Left cardiac atrium (tissue), 4 donors: ENCODE data around the gene KRT3. TPM values are rescaled to one million over a fixed set of nuclear protein-coding genes. Genes with fewer than 3 reads are reported as not detected.

Experiments used
- ATAC-seq, 2 donors: fragments of 200-7000 bp; cut with Tn5 transposase; one replicate each; pipeline ENCODE4 v1.9.1; 2020; ENCODE audit warnings: mild to moderate bottlenecking in 2 of 2, moderate library complexity in 2 of 2
- DNase-seq: peaks from one replicate; pipeline ENCODE4 v3.0.0-alpha.2; 2020
- intact Hi-C, 2 donors: fragments of 100-400 bp; cut with DNase I; formaldehyde crosslinking; loops; one replicate each; pipeline versions ENCODE4 v1.14.1 to v1.15.1; 2022 to 2023
- total RNA-seq, 2 donors: library from RNA; stranded (reverse); fragmentation: NEBNext Ultra II Directional; extraction: Animal tissue kit (Norgen Biotek cat#: 25700); gene quantifications; one replicate each; pipeline ENCODE4 v1.2.1, GENCODE V29; 2021
- donor health status: DM: no; HTN: yes; CAD: no.
- donor health status: DM: no; HTN: yes; CAD: no; lungs with severe emphysema.
- donor health status: DM: yes; HTN: yes; CAD: no.
- donor health status: Dilated cardiomyopathy.

Gene KRT3
- total RNA-seq, 2 donors from 2014 or later = not detected

DNA sequence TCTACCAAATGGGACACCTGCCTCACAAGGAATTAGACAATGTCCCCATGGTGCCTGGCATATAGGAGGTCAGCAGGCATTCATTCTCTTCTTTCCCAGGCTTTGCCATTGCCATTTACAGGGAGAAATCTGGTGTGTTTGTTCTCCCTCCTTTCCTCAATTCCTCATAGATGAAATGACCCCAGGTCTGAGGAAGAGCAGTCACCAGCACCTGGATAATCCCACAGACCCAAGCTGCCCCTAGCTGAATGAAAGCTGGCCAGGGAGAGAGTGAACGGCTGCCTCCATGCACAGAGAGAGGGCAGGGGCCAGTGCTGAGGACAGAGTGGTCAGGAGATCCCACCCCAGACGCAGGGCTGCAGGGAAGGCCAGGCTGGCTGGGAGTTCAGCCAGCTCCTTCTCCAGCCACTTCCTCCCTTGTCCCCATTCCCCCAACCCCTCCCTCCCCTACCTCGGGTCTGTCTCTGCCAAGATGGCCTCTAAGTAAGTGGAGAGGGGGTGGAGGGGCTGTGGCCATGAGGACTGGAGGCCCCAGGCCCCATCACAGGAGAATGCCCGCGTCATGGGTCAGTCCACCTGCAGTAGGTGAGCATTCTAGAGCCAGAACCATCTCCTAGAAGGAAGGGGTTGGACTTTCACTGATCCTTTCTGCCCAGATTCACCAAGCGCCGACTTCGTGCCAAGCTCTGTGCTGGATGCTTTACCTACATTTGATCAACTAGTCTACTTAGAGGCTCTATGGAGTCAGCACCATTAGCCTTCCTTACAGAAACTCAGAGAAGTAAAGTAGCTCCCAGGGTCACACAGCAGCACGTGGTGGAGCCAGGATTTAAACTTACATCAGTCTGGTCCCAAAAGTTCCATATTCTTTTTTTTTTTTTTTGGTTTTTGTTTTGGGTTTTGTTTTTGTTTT is 20.0 kb upstream of the KRT3 start:
- no peak for DNase-seq

DNA sequence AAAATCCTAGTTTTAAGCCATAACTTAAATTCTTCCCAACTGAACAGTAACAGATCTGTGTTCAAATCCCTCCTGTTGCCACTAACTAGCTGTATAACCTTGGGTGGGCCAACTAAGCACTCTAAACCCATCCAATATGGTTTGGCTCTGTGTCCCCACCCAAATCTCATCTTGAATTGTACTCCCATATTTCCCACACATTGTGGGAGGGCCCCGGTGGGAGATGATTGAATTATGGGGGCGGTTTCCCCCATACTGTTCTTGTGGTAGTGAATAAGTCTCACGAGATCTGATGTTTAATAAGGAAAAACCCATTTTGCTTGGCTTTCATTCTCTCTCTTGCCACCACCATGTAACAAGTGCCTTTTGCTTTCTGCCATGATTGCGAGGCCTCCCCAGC is 19.2 kb upstream of the KRT3 start:
- DNase-seq = no peak
- intact Hi-C loops = no loop called here
- ATAC-seq = no peak

More for the DNA sequence above, 20.0 kb upstream of the KRT3 start:
- no peak for ATAC-seq
- intact Hi-C loops = no loop called here

DNA sequence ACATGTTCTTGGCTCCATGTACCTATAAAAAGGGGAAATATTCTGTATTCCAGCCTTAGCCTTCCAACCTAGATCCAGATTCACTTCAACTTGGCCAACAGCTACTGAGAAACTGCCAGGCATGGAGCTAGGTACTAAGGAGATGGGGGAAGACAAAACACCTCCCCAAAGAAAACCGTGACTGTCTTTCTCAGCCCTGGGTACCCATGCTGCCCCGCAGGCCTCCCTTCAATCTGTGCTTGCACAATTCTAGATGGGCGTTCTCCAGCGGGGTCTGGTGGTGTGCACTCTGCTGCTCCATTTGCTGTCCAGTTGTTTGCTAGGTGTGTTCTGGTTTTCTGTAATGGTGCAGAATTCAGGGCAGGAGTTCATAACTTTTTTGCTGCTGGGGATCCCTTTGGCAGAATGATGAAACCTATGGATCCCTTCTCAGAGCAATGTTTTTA is 18.8 kb upstream of the KRT3 start:
- no peak for ATAC-seq
- intact Hi-C loops = no loop called here
- DNase-seq = no peak

DNA sequence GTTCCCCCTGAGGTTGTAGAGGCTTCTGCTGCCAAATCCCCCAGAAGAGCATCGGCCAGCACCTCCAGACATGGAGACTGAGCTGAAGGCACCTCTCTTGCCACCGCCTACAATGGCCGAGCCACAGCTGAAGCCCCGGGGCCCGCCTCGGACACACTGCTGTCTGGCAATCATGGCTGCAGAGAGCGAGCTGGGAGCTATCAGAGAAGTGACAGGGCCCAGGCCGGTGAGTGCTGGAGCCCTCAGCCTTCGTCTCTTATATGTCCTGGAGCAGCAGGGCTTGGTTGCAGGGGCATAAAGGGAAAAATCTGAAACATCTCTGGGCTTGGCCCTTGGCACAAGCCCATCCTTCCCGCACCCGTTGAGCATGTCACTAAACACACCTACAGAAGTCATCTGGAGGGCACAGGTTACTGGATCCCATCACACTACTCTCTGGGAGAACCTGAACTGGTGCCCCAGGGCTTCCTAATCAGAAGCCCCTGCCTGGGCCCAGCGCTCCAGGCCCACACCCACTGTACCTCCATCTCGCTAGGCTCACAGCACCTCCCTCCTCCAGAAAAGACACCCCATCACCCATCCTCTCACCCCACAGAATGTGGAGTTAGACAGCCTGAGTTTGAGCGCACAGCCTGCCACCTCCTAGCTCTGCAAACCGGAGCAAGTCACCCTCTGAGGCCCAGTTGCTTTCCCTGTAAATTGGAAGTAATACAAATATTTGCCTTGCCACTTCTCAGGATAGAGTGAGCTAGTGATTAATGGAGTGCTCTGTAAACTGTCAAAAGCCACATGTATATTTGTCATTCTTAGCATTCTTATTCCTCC is 18.2 kb upstream of the KRT3 start, which contains the start of gene KRT4:
KRT4 (minus strand) TSS at position 232 of the 825 bp plus-strand sequence; CDS start at position 174, 58 bp downstream.
- DNase-seq (no peak), ATAC-seq (no peak)
- intact Hi-C loops = no loop called here

DNA sequence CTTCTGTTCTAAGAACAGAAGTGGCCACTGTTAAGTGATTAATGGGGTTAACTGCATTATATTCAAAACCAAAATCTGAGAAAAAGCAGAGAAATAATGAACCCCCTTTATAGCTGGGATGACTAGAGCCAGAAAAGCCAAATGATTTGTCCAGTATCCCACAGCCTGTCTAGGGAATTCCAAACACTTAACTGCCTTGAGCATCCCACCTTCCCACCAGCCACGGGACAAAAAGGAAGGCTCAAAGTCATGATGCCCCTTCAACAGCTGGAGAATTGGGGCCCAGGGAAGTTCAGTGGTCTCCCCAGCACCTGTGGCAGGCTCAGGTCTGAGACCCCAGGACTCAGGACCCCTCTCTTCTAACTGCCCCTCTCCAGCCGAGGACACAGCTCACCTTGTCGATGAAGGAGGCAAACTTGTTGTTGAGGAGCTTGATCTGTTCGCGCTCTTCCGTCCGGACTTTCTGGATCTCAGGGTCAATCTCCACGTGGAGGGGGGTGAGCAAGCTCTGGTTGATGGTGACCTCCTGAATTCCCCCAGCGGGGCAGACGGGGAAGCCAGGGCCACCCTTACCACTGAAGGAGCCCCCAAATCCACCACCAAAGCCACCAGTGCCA is 17.4 kb upstream of the KRT3 start:
- DNase-seq (no peak), ATAC-seq (no peak)
- intact Hi-C loops = no loop called here

DNA sequence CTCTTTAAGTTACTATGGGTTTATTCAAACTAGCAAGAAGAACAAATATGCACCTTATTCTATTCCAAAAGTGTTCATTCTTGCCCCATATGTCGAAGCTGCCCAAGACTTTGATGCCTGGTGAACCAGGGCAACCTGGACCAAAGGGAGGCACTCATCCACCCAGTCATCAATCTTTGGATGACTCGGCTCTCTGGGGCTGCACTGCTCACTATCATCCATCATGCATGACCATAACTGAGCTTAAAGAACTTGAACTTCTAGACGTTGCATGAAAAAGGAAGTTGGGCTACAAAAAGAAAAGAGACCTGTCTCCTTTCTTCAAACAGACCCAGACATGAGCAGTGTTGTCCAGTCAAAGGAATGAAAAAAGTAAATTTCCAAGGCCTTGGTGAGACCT is 16.8 kb upstream of the KRT3 start:
- intact Hi-C loops = no loop called here
- ATAC-seq (no peak), DNase-seq (no peak)

DNA sequence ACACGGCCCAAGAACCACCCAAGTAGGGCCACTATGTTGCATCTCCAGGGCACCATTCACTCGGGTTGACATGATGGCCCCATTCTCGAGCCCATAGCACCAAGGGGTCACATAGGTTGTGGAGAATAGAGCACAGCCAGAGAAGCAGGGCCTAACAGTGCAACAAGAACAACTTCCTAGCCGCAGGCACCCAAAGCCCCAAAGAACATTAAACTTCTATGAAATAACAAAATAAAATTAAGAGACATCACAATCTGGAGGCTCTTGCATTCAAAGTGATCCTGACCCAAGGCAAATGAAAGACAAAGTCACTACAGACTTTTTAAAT is 16.1 kb upstream of the KRT3 start:
- no peak for ATAC-seq
- no peak for DNase-seq
- intact Hi-C loops = no loop called here

DNA sequence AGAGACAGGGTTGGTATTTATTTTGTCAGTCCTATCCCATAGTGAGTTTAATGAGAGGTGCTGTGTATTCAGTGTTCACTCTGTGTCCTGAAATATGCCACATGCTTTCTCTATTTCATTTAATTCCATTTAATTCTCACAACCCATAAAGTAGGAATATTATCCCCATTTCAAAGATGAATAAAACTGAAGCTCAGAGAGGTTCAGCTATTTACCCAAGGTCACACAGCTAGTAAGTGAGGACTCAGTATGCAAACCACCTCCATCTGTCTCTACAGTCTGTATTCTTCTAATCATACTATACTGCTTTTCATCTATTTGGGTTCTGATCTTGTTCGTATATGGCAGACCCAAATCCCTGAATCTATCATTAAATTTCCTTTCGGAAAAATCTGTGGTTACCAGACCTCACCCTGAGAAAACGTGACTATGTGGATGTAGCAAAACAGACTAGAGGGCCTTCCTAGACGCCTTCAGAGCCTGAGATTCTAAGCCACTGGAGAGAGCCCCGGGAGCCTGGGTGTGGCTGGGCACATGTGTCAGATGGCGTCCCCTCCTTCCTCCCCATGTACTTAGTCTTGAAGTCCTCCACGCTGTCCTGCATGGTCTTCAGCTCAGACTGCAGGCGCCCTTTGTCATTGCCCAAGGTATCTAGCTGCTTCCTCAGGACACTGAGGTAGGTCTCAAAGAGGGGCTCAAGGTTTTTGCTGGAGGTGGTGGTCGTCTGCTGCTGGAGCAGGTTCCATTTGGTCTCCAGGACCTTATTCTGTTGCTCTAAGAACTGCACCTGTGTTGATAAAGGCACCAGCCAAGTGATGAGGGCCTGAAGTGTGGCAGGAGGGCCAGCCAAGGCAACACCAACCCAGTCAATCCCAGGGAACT is 15.5 kb upstream of the KRT3 start:
- DNase-seq (no peak), ATAC-seq (no peak)
- intact Hi-C loops = no loop called here

DNA sequence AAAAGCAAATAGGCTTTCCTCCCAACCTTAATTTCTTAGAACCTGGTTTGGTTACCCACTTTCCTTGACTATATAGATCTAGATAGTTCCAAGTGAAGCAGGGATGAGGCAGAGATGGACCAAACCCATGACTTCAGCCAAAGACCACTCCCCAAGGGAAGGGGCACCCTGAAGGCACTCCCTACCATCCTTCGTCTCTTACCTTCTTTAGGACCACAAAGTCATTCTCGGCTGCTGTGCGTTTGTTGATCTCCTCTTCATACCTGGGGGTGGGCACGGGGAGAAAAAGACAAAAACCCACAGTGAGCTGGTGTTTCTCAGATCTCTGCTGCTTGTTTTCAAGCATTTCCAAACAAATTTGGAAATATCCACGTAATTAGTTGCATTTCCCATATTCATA is 14.6 kb upstream of the KRT3 start:
- intact Hi-C loops = no loop called here
- ATAC-seq = no peak
- DNase-seq = no peak

DNA sequence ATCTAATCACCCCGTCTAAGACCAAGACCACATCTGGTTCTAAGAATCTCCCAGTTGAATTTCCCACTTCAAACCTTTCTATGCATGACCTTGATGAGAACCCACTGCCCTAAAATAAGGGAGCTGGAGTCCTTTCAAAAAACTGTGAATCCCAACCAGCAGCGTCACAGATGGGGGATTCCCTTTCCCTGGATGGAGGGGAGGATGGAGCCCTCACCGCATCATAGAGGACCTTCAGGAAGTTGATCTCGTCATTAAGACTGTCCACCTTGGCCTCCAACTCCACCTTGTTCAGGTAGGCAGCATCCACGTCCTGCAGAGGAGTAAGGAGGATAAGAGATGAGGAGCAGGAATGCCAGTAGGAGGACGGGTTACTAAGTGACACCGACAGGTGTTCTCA is 13.2 kb upstream of the KRT3 start:
- DNase-seq (no peak), ATAC-seq (no peak)
- intact Hi-C loops = no loop called here

DNA sequence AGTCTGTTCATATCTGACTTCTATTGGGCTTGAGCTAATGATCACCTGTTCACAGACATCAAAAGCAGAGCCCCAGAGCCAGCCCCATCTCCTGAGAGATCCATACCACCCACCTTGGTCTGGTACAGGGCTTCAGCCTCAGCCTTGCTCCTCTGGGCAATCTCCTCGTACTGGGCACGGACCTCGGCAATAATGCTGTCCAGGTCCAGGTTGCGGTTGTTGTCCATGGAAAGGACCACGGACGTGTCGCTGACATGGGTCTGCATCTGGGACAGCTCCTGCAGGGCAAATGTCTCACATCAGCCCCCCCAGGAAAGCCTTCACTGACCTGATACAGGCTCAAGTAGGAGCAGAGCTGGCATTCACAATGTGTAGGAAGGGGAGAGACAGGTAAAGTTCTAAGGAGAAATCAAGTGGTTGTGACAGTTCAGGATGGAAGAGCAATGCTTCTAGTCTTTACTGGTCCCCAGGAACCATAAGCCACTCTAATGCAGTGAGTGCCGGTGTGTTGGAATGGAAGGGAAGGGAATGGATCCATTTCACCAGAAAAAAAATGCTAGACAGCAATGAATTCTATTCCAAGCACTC is 12.8 kb upstream of the KRT3 start:
- ATAC-seq (no peak), DNase-seq (no peak)
- intact Hi-C loops = no loop called here

DNA sequence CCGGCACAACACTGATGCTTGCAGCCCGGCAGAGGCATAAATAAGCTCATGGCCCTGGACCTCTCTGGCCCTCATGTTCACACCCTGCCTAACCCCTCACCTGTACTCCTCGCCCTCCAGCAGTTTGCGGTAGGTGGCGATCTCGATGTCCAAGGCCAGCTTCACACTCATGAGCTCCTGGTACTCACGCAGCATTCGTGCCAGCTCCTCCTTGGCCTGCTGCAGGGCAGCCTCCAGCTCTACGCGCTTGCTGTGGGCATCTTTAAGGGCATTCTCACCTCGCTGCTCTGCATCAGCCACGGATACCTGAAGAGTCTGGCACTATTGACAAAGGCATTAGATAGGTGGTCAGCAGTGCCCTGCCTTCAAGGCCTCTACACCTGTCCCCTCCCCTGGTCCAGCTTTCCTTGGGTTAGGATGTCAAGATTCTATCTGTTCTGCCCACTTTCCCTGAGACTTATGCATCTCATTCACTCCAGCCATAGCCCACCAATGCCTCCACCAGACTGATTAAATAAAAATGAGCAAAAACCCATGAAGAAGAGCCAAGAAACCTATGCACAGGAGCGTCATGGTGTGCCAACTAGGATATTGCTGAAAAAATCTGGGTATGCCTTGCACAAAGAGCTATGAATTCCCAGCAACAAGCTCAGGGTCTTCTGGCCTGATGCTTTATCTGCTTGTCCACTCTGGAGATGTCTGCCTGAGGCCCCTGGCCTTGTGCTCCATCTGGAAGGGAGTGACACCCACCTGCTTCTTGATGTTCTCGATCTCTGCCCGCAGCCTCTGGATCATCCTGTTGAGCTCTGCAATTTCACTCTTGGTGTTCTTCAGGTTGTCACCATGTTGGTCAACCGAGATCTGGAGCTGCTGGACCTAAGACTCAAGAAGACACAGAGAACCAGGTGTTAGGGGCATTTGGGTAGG is 11.9 kb upstream of the KRT3 start:
- no peak for ATAC-seq
- intact Hi-C loops = no loop called here
- DNase-seq = no peak

DNA sequence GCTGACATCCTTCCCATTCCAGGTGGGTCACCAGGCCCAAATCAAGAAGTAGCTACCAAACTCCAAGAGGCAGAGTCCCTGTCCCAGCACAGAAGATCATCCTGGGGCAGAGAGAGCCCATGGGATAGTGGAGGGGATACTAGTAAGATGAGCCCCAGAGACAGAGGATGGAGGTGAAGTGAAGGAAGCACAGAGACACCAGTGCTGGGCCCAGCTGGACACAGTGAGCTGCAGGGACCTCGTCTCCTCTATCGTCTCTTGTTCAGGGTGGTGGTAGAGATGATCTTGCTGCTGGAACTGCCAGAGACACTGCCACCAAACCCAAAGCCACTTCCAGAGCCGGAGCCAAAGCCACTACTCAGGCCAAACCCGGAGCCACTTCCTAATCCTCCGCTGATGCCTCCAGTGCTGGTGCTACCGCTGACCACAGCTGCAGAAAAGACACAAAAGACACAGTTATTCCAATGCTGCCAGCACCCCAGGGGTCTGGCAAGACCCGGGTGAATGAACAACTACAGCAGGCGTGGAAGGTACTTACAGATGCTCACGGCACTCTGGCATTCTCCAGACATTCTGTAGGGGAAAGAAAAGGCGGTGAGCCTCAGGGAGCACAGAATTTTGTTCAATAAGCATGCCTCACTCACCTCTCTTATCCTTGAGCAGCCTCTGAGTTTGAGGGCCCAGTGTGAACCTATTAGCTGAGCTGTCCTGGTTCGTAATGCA is 11.1 kb upstream of the KRT3 start:
- DNase-seq (no peak), ATAC-seq (no peak)
- intact Hi-C loops = no loop called here

DNA sequence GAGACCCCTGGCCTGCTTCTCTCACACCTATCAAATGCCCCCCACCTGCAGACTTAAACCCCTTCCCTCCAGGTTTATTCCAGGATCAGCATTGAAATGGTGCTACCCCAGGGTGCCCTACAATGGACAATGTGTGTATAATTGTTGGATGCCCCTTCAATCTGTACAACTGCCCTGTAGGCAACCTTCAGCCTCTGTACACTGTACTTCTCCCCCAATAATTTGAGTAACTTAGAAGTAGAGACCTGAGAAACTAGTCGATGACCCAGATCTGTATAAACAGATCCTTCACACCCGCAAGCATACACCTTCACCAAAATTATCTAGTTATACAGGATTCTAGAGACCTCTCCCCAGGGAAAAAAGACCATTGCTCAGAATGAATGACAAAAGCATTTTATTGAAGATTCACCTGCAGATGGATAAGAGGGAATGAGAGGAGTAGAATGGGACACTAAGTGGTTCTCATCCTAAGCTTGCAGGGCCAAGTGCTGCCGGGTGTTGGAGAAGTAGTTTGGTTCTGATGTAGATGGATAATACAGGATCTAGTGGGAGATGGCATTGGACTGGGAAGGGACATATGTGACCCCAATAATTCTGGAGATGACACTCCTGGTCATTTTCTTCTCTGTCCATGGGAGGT is 10.4 kb upstream of the KRT3 start:
- intact Hi-C loops = no loop called here
- DNase-seq (no peak), ATAC-seq (no peak)

DNA sequence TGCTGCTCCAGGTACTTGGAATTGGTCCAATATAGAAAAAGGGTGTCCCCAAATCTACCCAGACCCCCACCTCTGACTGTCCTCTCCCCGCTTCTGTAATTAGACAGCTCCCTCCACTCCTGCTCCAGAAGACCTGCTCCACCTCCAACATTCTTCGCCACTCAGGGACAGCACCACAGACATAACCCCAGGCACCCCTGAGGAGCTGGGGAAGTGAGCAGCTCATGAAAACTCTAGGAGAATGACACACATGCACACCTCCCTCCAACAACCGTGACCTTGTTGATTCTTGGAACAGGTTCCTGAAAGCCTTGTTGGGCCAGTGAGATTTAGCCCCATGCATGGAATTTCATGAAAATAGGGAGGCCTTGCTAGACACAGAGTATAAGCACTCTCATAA is 9.8 kb upstream of the KRT3 start:
- intact Hi-C loops = no loop called here
- DNase-seq (no peak), ATAC-seq (no peak)

DNA sequence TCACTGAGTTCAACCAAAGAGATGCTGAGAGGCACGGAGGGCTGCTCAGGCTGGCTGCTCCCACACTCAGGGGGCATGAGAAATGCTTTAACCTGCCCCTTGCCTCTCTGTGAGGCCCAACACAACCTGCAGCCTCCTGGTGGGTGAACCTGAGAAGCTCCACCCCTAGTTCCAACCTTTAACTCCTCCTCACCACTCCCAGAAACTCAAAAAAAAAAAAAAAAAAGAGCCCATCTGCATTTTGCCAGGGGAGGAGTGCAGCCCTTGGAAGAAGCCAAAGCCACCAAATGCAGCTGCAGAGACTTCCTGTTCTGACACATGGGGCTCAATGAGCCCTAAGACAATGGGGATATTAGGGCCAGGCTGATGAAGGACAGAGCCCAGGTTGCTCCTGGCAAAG is 9.1 kb upstream of the KRT3 start:
- intact Hi-C loops = no loop called here
- no peak for DNase-seq
- ATAC-seq = no peak

DNA sequence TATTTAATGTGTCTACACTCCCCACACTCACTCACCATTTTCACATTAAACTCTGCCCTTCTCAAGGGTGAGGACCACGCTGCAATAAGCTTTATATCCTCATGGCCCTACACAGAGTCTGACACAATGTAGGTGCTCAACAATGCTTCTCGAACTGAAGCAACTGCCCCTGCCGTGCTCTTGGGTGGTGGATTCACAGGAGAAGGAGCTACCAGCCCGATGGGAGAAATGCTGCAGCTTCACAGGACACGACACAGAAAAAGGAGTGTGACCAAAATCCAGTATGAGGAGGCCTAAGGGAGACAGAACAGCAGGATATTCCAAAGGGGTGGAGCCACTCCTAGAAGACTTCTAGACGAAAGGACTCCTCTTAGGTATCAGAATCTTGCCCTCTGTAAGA is 6.5 kb upstream of the KRT3 start:
- no peak for ATAC-seq
- no peak for DNase-seq

More for the DNA sequence above, 6.5 kb upstream of the KRT3 start:
- intact Hi-C loops = no loop called here
